Breast epithelium (tissue), 4 donors: Measurements from ENCODE around the gene ZNF609. TPM values are rescaled to one million over a fixed set of nuclear protein-coding genes. Genes with fewer than 3 reads are reported as not detected.
A peak's percentile ranks its signal among the peaks of the same experiment; 100 is the strongest.
"Not testable (repeated sequence)": the region's sequence is repeated elsewhere in the genome, so short reads cannot be mapped to it uniquely, and the experiment has no call there.

Source experiments
- DNase-seq, 2 donors: peaks; one replicate each; pipeline ENCODE4 v3.0.0-alpha.2; 2019; ENCODE audit warnings: low spot score in 2 of 2
- H3K27ac ChIP-seq, 2 donors: fragments of 200-600 bp; sonication (generic) in 1 of 2; one replicate each; pipeline ENCODE4 v1.5.1; 2016 to 2019; ENCODE audit warnings: mild to moderate bottlenecking in 1 of 2
- H3K27me3 ChIP-seq, 2 donors: fragments of 200-600 bp; sonication (generic) in 1 of 2; one replicate each; pipeline versions ENCODE4 v1.5.1 to v1.6.0; 2017 to 2019; ENCODE audit warnings: control low read depth in 1 of 2, mild to moderate bottlenecking in 1 of 2
- H3K36me3 ChIP-seq: fragments of 200-600 bp; one replicate; pipeline ENCODE4 v1.5.1; 2019
- H3K4me1 ChIP-seq, 2 donors: fragments of 200-600 bp; sonication (generic); one replicate each; pipeline ENCODE4 v1.5.1; 2016 to 2019; ENCODE audit warnings: control low read depth in 1 of 2
- H3K4me3 ChIP-seq, 3 donors: fragments of 200-600 bp; sonication (generic); 1 replicate in 2 of 3; 2 replicates in 1 of 3; pipeline ENCODE4 v1.5.1; 2016 to 2019; ENCODE audit warnings: mild to moderate bottlenecking in 3 of 3, moderate library complexity in 2 of 3
- H3K9me3 ChIP-seq, 2 donors: fragments of 200-600 bp; sonication (generic) in 1 of 2; one replicate each; pipeline ENCODE4 v1.5.1; 2016 to 2019; ENCODE audit warnings: control low read depth in 1 of 2
- POLR2A ChIP-seq: fragments of 450-650 bp; IDR thresholded peaks from one replicate; pipeline ENCODE4 v1.6.1; 2016; ENCODE audit warnings: antibody characterized with exemption, mild to moderate bottlenecking, moderate library complexity
- POLR2AphosphoS5 ChIP-seq, 3 donors: sonication (generic); formaldehyde crosslinking; IDR thresholded peaks; one replicate each; pipeline ENCODE4 v1.6.1; 2017; ENCODE audit warnings: antibody characterized with exemption in 3 of 3
- intact Hi-C: fragments of 100-400 bp; cut with DNase I; formaldehyde crosslinking; loops from one replicate; pipeline ENCODE4 v1.15.1; 2023; ENCODE audit warnings: low total_unique reads
- total RNA-seq, 3 donors: library from RNA; depleted of rRNA; stranded (reverse); fragments of >200 nt; gene quantifications; one replicate each; pipeline ENCODE4 v1.1.0, GENCODE V29; 2016
- TF ChIP-seq, protein P1 (sequence below), 3 donors: fragments of 450-650 bp; IDR thresholded peaks; one replicate each; pipeline ENCODE4 v1.5.1; 2016 to 2017; ENCODE audit warnings: antibody characterized with exemption in 3 of 3, mild to moderate bottlenecking in 3 of 3, moderate library complexity in 3 of 3

The ZNF609 gene
- total RNA-seq, 3 donors from 2014 or later = 22.9 to 32.1 (median 29.2) TPM

DNA sequence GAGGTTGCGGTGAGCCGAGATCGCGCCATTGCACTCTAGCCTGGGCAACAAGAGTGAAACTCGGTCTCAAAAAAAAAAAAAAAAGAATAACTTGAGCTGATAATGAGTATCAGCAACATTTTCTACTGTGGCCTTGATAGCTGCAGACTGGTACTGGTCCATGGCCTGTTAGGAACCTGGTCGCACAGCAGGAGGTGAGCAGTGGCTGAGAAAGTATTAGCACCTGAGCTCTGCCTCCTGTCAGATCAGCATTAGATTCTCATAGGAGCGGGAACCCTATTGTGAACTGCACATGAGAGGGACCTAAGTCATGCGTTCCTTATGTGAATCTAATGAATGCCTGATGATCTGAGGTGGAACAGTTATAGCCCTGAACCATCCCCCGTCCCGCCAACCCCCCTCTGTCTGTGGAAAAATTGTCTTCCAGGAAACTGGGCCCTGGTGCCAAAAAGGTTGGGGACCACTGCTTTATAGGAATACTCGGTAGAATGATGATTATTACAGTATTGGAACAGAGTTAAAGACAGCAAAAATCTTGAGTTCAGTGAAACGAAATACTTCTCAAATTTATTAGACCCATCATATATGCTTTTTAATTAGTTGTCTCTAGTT is 126.0 kb downstream of the ZNF609 start:
- intact Hi-C loops = no loop called here
- H3K4me1 ChIP-seq = no peaks in the 10 kb centered on the region

DNA sequence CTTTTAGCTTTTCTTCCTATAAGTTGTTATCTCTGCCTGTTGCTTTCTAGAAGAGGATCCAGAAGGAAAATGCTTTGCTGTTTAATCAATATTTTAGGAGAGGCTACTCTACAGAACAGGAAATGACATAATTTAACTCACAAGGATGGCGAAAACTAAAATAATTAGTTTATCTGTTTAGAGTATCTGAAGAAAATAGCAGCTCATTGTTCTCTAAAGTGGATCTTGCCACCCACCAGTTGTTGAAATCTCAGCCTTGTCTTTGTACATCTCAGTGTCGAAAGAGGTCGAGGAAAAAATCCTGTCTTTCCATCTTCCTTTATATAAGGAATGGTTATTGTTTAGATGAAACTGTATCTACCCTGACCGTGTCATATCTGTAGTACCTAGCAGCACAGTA is 126.6 kb downstream of the ZNF609 start:
- Histone ChIP-seq H3K27me3 (no peaks in the 10 kb centered on the region), H3K4me3 (no peak overlapping the region), H3K9me3 (no peaks in the 10 kb centered on the region), H3K36me3 (no peaks in the 10 kb centered on the region), H3K27ac (no peak overlapping the region), H3K4me1 (no peaks in the 10 kb centered on the region)
- DNase-seq = no peak
- intact Hi-C loops = no loop called here
- TF ChIP-seq, protein P1, sequence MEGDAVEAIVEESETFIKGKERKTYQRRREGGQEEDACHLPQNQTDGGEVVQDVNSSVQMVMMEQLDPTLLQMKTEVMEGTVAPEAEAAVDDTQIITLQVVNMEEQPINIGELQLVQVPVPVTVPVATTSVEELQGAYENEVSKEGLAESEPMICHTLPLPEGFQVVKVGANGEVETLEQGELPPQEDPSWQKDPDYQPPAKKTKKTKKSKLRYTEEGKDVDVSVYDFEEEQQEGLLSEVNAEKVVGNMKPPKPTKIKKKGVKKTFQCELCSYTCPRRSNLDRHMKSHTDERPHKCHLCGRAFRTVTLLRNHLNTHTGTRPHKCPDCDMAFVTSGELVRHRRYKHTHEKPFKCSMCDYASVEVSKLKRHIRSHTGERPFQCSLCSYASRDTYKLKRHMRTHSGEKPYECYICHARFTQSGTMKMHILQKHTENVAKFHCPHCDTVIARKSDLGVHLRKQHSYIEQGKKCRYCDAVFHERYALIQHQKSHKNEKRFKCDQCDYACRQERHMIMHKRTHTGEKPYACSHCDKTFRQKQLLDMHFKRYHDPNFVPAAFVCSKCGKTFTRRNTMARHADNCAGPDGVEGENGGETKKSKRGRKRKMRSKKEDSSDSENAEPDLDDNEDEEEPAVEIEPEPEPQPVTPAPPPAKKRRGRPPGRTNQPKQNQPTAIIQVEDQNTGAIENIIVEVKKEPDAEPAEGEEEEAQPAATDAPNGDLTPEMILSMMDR (IDR thresholded peaks at IDR 0.05) = no peak
- TF ChIP-seq POLR2A (no peak), POLR2AphosphoS5 (IDR thresholded peaks at IDR 0.05) (no peak)

More for the DNA sequence above, 126.0 kb downstream of the ZNF609 start:
- Histone ChIP-seq H3K27me3 (no peaks in the 10 kb centered on the region), H3K4me3 (no peak overlapping the region), H3K27ac (no peak overlapping the region), H3K9me3 (no peaks in the 10 kb centered on the region), H3K36me3 (no peaks in the 10 kb centered on the region)
- no peak for DNase-seq
- TF ChIP-seq POLR2AphosphoS5 (IDR thresholded peaks at IDR 0.05) (no peak), POLR2A (no peak)
- TF ChIP-seq, protein P1 (IDR thresholded peaks at IDR 0.05) = no peak

DNA sequence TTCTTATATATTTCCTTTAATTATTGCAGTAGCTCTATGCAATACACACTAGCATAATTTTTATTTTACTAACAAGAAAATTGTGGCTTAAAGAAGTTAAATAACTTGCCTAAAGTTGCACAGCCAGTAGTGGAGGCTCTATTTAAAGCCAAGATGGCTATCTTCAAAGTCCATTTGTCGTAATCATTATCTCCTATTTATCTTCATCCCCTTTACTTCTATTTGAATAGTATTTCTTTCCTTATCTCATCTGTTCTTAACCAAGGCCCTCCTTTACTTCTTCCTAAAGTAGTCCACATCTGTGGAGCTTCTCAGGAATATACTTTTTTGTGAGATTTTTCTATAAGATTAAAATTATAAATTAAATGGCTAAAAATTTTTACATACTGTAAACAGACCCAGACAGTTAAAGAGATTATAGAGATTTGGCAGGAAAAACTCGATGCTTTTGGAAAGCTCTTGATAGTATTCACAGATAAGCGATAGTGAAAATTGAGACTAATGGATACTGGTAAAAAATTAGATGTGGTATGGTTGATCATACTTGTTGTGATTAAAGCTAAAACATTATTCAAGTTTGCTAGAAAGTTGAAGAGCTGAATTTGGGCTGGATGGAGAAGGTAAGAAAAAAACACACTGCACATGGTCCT is 129.2 kb downstream of the ZNF609 start:
- no peaks in the 10 kb centered on the region for H3K9me3 ChIP-seq
- no peaks in the 10 kb centered on the region for H3K4me1 ChIP-seq
- TF ChIP-seq POLR2A (no peak), POLR2AphosphoS5 (IDR thresholded peaks at IDR 0.05) (no peak)
- TF ChIP-seq, protein P1 (IDR thresholded peaks at IDR 0.05) = no peak
- intact Hi-C loops = no loop called here
- no peak overlapping the region for H3K4me3 ChIP-seq
- H3K36me3 ChIP-seq = no peaks in the 10 kb centered on the region
- no peak for DNase-seq
- H3K27ac ChIP-seq = no peak overlapping the region
- H3K27me3 ChIP-seq = no peaks in the 10 kb centered on the region

DNA sequence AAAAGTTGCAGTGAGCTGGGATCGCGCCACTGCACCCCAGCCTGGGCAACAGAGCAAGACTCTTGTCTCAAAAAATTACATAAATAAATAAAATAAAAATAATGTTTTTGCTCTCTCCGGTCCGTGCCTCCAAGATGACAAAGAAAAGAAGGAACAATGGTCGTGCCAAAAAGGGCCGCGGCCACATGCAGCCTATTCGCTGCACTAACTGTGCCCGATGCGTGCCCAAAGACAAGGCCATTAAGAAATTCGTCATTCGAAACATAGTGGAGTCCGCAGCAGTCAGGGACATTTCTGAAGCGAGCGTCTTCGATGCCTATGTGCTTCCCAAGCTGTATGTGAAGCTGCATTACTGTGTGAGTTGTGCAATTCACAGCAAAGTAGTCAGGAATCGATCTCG is 132.5 kb downstream of the ZNF609 start:
- intact Hi-C loops, H3K36me3 ChIP-seq, H3K27me3 ChIP-seq, H3K4me3 ChIP-seq, H3K4me1 ChIP-seq, H3K9me3 ChIP-seq, DNase-seq, H3K27ac ChIP-seq: not testable (repeated sequence)

DNA sequence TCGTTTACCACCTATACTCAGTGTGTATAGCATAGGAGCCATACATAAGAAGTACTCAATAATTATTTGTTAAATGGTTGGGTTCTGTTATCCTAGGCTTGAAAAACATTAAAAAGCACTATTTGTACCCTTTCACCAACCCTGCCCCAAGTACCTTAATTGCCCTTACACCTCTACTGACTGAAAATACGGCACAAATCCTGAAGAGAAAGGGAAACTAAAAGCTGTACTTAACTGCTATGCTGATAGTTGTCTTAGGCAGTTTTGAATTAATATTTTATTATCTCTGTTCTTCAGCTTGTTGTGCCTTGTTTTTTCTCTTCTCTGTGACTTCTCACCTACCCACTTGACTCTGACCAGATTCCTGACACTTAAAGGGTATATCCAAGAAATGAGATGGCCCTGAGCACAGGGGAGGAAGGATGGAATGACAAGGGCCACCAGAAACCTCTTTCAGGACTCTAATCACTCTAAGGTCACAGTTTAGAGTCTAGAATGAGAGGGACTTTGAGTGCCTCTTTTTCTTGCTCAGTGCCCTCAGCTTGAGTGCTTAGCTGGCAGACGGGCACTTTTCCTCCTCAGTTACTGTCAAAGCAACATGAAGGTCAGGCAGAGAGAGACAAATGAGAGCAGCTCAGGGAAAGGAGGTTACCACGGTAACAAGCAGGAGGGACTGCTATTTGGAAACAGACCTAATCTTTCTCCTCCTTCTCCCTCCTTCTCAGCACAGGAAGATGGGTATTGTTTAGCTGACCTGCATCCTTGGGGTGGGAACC is 136.5 kb downstream of the ZNF609 start:
- H3K36me3 ChIP-seq = no peaks in the 10 kb centered on the region
- DNase-seq = no peak
- H3K4me1 ChIP-seq = no peaks in the 10 kb centered on the region
- H3K27me3 ChIP-seq = no peaks in the 10 kb centered on the region
- no peak for TF ChIP-seq POLR2A
- TF ChIP-seq POLR2AphosphoS5 (IDR thresholded peaks at IDR 0.05) = no peak
- TF ChIP-seq, protein P1 (IDR thresholded peaks at IDR 0.05) = no peak
- no peaks in the 10 kb centered on the region for H3K9me3 ChIP-seq
- H3K4me3 ChIP-seq = peak overlapping the region in 1 of 3 donors; percentile 36
- intact Hi-C loops = no loop called here
- peak overlapping the region in 1 of 2 donors; percentile 43 for H3K27ac ChIP-seq
